ENCODE results near the gene NT5C2.
"Not testable (repeated sequence)": the region's sequence is repeated elsewhere in the genome, so short reads cannot be mapped to it uniquely, and the experiment has no call there.

Gene NT5C2

GRCh38 chr10:103199488-103199887 is 6.4 kb upstream of the NT5C2 start:
- DNase-seq (ENCODE audit: low spot score) = no peak

DNA sequence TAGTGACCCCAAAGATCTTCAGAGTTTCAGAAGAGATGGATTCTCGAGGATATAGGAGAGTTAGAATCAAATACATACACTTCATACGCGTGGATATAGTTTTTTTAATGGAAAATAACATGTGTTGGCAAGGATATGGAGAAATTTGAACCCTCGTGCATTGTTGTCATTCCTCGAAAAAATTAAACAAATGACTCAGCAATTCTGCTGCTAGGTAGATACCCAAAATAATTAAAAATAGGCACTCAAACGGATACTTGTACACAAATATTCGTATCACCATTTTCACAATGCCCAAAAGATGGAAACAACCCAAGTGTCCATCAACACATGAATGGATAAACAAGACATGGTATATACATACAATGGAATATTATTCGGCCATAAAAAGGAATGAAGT is 5.6 kb upstream of the NT5C2 start:
- DNase-seq (ENCODE audit: low spot score) = no peak

DNA sequence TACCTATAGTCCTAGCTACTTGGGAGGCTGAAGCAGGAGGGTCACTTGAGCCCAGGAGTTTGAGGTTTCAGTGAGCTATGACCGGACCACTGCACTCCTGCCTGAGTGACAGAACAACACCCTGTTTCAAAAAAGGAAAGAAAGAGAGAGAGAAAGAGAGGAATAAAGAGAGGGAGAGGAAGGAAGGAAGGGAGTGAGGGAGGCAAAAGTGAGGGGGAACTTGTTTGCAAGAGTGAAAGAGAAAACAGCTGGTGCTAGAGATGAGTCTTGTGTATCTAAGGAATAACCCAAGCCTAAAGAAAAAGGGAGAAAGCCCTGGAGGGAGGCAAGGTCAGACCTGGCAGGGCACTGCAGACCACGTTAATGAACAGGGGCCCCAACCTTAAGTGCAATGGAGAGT is 4.8 kb upstream of the NT5C2 start:
- DNase-seq (ENCODE audit: low spot score) = no peak

- DNase-seq (ENCODE audit: low spot score) = peak; percentile 81
Observed at GRCh38 chr10:103197174-103197573, 4.1 kb upstream of the NT5C2 start.

DNA sequence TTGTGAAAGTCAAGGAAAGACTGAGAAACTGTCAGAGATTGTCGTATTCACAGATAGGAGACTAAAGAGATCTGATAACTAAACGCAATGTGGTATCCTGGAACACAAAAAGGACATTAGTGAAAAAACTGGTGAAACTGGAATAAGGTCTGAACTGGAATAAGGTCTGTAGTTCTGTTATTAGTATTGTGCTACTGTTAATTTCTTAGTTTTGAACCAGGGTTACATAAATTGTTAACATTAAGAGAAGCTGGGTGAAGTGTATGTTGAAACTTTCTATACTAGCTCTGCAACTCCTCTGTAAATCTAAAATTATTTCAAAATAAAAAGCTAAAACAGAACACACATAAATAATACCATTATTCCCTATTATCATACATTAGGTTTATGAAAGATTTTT is 3.4 kb upstream of the NT5C2 start:
- DNase-seq (ENCODE audit: low spot score) = no peak

DNA sequence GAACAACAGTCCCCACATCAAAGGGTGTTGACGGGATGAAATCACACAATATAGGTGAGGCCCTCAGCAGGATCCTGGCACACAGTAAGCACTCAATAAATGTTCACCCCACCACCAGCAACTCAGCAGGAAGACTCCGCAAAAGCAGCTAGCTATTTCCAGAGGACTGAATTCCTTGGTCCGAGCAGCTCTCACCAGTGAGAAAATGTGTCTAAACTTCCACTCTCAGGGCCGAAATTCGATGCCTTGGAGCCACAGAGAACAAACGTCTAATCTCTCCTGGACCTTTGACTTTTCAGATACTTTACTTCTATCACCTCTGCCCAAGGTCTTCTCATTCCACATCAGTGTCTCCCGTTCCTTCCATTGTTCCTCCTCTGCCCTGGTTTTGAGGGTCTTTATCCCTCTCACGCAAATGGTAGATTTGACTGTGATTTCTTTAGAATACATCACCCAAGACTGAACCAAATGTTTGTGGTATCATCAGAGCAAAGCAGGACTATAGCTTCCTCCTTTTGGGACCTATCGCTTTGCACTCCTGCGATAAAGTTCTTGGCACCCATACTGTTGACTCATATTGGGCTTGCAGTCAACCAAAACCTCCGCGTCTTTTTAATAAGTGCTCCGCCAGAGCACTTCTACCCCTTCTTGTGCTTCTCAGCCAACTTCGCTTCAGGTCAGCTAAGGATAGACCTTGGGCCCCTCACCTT is 903 bp upstream of the NT5C2 start:
- DNase-seq (ENCODE audit: low spot score) = peak; percentile 22

- peak; percentile 79 for DNase-seq (ENCODE audit: low spot score)
Observed at GRCh38 chr10:103192451-103193106, 493 bp downstream of the NT5C2 start.

GRCh38 chr10:103192089-103192450 is 1.0 kb downstream of the NT5C2 start:
- DNase-seq (ENCODE audit: low spot score) = peak; percentile 27

DNA sequence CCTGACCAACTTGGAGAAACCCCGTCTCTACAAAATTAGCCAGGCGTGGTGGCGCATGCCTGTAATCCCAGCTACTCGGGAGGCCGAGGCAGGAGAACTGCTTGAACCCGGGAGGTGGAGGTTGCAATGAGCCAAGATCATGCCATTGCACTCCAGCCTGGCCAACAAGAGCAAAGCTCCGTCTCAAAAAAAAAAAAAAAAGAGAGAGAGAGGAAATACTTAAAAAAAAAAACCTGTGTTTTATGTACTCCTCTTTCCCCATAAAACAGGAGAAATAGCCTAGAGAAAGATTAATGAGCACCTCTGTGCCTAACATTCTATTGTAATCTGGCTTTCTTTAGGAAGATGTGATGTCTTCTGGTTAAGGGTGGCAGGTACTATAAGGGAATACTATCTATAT is 1.9 kb downstream of the NT5C2 start:
- DNase-seq (ENCODE audit: low spot score) = not testable (repeated sequence)

DNA sequence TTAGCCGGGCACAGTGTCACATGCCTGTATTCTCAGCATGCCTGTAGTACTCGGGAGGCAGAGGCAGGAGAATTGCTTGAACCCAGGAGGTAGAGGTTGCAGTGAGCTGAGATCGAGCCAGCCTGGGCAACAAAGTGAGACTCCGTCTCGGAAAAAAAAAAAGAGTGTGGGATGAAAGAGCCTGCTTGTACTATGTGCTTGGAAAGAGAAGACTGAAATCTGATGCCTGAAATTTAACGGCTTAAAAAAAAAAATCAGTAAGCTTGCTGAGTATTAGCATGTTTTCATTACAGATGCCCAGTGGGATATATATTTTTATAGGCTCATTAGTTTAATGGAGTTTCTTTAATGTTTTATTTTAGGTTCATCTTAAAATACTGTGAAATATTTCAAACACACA is 4.2 kb downstream of the NT5C2 start:
- no peak for DNase-seq (ENCODE audit: low spot score)

DNA sequence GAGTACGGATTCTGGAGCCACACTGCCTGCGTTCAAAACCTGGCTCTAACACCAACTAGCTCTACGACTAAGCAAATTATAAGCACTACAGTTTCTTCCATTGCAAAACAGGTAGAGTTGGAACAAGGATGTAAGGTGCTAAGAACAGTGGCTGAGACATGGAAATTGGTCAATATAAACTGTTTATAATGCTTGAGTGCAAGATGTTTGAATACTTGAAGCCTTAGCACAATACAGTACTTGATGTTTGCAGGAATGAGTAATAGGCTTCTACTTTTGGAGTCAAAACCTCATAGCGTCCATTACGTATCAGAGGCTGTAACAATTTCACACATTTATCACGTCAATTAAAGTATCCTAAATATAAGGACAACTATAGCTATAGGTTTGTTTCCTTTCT is 6.9 kb downstream of the NT5C2 start:
- DNase-seq (ENCODE audit: low spot score) = no peak

- no peak for DNase-seq (ENCODE audit: low spot score)
Observed at GRCh38 chr10:103184615-103185014, 8.5 kb downstream of the NT5C2 start.

- not testable (repeated sequence) for DNase-seq (ENCODE audit: low spot score)
Observed at GRCh38 chr10:103183991-103184451, 9.1 kb downstream of the NT5C2 start.

GRCh38 chr10:103181244-103181643 is 11.8 kb downstream of the NT5C2 start:
- DNase-seq (ENCODE audit: low spot score) = no peak

DNA sequence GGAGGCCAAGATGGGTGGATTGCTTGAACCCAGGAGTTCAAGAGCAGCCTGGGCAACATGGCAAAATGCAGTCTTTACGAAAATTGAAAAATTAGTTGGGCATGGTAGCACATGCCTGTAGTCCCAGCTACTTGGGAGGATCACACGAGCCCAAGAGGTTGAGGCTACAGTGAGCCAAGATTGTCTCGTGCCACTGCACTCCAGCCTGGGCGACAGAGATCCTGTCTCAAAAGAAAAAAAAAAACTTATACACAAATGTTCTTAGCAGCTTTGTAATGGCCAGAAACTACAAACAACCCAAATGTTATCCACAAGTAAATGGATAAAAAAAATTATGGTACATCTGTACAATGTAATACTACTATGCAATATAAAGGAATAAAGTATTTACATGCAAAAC is 12.6 kb downstream of the NT5C2 start:
- DNase-seq (ENCODE audit: low spot score) = no peak

GRCh38 chr10:103177123-103177522 is 15.9 kb downstream of the NT5C2 start:
- DNase-seq (ENCODE audit: low spot score) = no peak

DNA sequence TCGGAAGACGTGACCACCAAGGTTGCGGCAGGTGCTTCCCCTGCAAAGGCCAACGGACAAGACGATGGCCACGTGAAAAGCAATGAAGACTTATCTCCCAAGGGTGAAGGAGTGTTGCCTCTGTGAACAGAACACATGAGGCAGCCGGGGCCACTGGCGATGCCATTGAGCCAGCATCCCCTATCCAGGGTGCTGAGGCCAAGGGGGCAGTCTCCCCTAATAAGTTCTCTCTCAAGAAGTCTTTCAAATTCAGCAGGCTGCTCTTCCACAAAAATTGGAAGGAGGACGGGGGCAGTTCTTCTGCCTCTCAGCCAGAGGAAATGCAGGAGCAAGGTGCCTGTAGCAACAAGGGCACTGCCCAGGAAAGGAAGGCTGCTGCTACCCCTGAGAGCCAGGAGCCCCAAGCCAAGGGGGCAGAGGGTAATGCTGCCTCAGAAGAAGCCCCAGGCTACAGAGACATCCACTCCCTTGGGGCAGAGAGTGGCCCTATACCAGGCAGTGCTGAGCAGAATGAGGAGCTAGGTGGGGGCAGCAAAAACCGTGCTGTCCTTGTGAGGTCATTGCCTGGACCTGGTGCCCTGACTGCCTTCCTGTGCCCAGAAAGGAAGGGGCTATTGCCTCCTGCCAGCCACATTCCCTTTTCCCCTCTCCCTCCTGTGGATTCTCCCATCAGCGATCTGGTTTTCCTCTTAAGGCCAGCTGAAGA is 17.3 kb downstream of the NT5C2 start:
- DNase-seq (ENCODE audit: low spot score) = no peak

DNA sequence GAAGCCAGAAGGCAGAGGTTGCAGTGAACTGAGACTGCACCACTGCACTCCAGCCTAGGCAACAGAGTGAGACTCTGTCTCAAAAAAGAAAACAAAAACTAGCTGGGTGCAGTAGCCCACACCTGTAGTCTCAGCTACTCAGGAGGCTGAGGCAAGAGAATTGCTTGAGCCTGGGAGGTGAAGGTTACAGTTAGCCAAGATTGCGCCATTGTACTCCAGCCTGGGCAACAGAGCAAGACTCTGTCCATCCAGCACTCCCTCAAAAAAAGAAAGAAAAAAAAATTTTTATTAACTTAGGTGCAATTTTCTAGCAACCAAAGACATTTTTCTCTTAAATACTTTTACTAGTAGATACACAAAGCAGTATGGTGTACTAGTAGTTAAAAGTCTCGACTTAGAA is 18.7 kb downstream of the NT5C2 start:
- DNase-seq (ENCODE audit: low spot score) = not testable (repeated sequence)

- DNase-seq (ENCODE audit: low spot score) = no peak
Observed at GRCh38 chr10:103171278-103171677, 21.8 kb downstream of the NT5C2 start.

- no peak for DNase-seq (ENCODE audit: low spot score)
Observed at GRCh38 chr10:103168438-103168837, 24.6 kb downstream of the NT5C2 start.

- not testable (repeated sequence) for DNase-seq (ENCODE audit: low spot score)
Observed at GRCh38 chr10:103167554-103167953, 25.5 kb downstream of the NT5C2 start.

GRCh38 chr10:103166523-103166922 is 26.5 kb downstream of the NT5C2 start:
- no peak for DNase-seq (ENCODE audit: low spot score)

DNA sequence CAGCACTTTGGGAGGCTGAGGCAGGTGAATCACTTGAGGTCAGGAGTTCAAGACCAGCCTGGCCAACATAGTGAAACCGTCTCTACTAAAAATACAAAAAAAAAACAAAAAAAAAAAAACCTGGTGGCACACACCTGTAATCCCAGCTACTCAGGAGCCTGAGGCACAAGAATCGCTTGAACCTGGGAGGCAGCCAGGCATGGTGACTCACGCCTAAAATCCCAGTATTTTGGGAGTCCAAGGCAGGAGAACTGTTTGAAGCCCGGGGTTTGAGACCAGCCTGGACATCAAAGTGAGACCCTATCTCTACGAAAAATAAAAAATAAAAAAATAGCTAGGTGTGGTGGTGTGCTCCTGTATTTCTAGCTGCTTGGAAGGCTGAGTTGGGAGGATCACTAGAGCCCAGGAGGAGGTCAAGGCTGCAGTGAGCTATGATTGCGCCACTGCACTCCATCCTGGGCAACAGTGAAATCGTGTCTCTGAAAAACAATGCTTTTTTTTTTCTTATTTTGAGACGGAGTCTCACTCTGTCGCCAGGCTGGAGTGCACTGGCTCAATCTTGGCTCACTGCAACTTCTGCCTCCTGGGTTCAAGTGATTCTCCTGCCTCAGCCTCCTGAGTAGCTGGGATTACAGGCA is 29.2 kb downstream of the NT5C2 start:
- DNase-seq (ENCODE audit: low spot score) = not testable (repeated sequence)

Data from AG20443 (cell line).